Measurements from ENCODE around the gene AMBP. TPM values are rescaled to one million over a fixed set of nuclear protein-coding genes. Genes with fewer than 3 reads are reported as not detected.

AMBP gene
- total and polyA plus RNA-seq, 4 donors = 0.47 to 3.7 (median 1.6) TPM

DNA sequence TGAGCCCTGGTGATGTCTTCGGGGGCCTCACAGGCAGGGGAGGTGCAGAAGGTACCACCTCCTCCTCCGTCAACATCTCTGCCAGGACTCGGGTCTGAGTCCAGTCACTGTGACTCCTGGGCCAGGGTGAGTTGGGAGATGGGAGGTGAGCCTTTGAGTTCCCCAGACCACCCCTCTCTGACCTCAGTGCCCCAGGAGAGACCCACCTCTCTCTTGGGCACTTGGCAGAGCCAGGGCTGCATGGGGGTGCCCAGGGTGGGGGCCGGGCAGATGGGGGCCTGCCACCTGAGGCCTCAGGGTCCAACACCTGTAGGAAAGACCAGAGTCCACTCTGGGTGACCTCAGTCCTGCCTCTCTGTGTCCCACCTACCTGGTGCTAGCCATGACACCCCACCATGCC is 14.2 kb upstream of the AMBP start:
- Histone ChIP-seq H3K4me3 (no peak overlapping the region), H3K36me3 (ENCODE audit: control insufficient read depth in 4 of 4, insufficient read depth in 4 of 4, low read length in 4 of 4) (peaks cover 0 to 4% (median 0%) of the 10 kb centered on the region in 4 donors), H3K9me3 (ENCODE audit: control insufficient read depth in 4 of 4, insufficient read depth in 3 of 4, low read length in 3 of 4) (no peaks in the 10 kb centered on the region), H3K27me3 (ENCODE audit: control insufficient read depth in 3 of 3, insufficient read depth in 3 of 3, low read length in 2 of 3) (no peaks in the 10 kb centered on the region), H3K27ac (ENCODE audit: low read depth in 1 of 2, low read length in 1 of 2) (no peak overlapping the region), H3K9ac (ENCODE audit: insufficient read depth in 1 of 2, low read length in 2 of 2) (no peak overlapping the region), H3K4me1 (ENCODE audit: control insufficient read depth in 5 of 5, insufficient read depth in 5 of 5, low read length in 5 of 5) (peaks cover 0 to 5% (median 0%) of the 10 kb centered on the region in 5 donors)
- TF ChIP-seq, protein P1, sequence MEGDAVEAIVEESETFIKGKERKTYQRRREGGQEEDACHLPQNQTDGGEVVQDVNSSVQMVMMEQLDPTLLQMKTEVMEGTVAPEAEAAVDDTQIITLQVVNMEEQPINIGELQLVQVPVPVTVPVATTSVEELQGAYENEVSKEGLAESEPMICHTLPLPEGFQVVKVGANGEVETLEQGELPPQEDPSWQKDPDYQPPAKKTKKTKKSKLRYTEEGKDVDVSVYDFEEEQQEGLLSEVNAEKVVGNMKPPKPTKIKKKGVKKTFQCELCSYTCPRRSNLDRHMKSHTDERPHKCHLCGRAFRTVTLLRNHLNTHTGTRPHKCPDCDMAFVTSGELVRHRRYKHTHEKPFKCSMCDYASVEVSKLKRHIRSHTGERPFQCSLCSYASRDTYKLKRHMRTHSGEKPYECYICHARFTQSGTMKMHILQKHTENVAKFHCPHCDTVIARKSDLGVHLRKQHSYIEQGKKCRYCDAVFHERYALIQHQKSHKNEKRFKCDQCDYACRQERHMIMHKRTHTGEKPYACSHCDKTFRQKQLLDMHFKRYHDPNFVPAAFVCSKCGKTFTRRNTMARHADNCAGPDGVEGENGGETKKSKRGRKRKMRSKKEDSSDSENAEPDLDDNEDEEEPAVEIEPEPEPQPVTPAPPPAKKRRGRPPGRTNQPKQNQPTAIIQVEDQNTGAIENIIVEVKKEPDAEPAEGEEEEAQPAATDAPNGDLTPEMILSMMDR (IDR thresholded peaks at IDR 0.05; ENCODE audit: control extremely low read depth, extremely low read depth) = no peak
- DNase-seq (no peak), ATAC-seq (ENCODE audit: insufficient read depth, low FRiP score) (no peak)
- 89 to 96% methylated on average over 4 of the region's 4 CpGs for WGBS, 2 donors

DNA sequence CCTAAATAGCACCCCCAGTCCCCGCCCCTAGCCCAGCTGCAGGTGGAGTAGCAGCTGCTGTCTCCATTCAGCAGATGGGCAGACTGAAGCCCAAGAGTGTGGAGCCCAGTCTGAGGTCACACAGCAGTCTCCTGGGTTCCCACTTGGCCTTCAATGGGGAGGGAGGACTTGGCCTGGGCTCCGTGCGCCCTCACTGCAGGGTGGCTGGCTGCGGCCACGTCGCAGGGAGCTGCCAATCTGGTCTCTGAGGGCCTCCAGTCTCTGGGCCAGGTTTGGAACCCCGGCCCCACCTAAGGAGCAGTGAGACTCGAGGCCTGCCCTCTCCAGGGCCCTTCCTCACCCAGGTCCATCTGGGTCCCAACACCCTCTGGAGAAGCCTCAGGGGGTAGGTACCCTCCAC is 13.6 kb upstream of the AMBP start:
- H3K9ac ChIP-seq (ENCODE audit: insufficient read depth in 1 of 2, low read length in 2 of 2) = no peak overlapping the region
- TF ChIP-seq, protein P1 (IDR thresholded peaks at IDR 0.05; ENCODE audit: control extremely low read depth, extremely low read depth) = no peak
- H3K27ac ChIP-seq (ENCODE audit: low read depth in 1 of 2, low read length in 1 of 2) = no peak overlapping the region
- 91 to 96% methylated on average over 8 of the region's 8 CpGs for WGBS, 2 donors
- H3K27me3 ChIP-seq (ENCODE audit: control insufficient read depth in 3 of 3, insufficient read depth in 3 of 3, low read length in 2 of 3) = no peaks in the 10 kb centered on the region
- no peaks in the 10 kb centered on the region for H3K9me3 ChIP-seq (ENCODE audit: control insufficient read depth in 4 of 4, insufficient read depth in 3 of 4, low read length in 3 of 4)
- peaks cover 0 to 4% (median 0%) of the 10 kb centered on the region in 4 donors for H3K36me3 ChIP-seq (ENCODE audit: control insufficient read depth in 4 of 4, insufficient read depth in 4 of 4, low read length in 4 of 4)
- ATAC-seq (ENCODE audit: insufficient read depth, low FRiP score) (no peak), DNase-seq (no peak)
- H3K4me3 ChIP-seq = no peak overlapping the region
- H3K4me1 ChIP-seq (ENCODE audit: control insufficient read depth in 5 of 5, insufficient read depth in 5 of 5, low read length in 5 of 5) = no peaks in the 10 kb centered on the region

DNA sequence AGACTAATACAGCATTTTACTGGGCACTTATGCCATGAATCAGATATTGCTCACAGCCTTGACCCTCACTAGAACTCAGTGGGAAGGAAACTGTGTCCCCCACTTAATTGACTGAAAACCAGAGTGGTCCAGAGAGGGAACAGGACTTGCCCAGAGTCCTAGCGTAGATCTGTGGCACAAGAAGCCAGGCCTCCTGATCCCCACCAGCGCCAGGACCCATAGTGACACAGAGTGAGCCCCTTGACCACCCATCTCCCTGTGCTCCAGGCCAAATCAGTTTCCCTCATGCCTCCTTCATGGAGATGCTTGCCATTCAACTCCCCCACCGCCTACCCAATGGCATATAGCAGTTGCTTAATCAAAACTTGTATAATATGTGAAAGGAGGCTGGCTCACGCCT is 12.7 kb upstream of the AMBP start:
- H3K27ac ChIP-seq (ENCODE audit: low read depth in 1 of 2, low read length in 1 of 2) = no peak overlapping the region
- no peaks in the 10 kb centered on the region for H3K4me1 ChIP-seq (ENCODE audit: control insufficient read depth in 5 of 5, insufficient read depth in 5 of 5, low read length in 5 of 5)
- ATAC-seq (ENCODE audit: insufficient read depth, low FRiP score) (no peak), DNase-seq (no peak)
- H3K27me3 ChIP-seq (ENCODE audit: control insufficient read depth in 3 of 3, insufficient read depth in 3 of 3, low read length in 2 of 3) = no peaks in the 10 kb centered on the region
- H3K4me3 ChIP-seq = no peak overlapping the region
- no peak overlapping the region for H3K9ac ChIP-seq (ENCODE audit: insufficient read depth in 1 of 2, low read length in 2 of 2)
- WGBS, 2 donors = 91 to 92% methylated on average over 4 of the region's 4 CpGs
- TF ChIP-seq, protein P1 (IDR thresholded peaks at IDR 0.05; ENCODE audit: control extremely low read depth, extremely low read depth) = no peak
- H3K9me3 ChIP-seq (ENCODE audit: control insufficient read depth in 4 of 4, insufficient read depth in 3 of 4, low read length in 3 of 4) = no peaks in the 10 kb centered on the region
- peaks cover 0 to 4% (median 0%) of the 10 kb centered on the region in 4 donors for H3K36me3 ChIP-seq (ENCODE audit: control insufficient read depth in 4 of 4, insufficient read depth in 4 of 4, low read length in 4 of 4)

DNA sequence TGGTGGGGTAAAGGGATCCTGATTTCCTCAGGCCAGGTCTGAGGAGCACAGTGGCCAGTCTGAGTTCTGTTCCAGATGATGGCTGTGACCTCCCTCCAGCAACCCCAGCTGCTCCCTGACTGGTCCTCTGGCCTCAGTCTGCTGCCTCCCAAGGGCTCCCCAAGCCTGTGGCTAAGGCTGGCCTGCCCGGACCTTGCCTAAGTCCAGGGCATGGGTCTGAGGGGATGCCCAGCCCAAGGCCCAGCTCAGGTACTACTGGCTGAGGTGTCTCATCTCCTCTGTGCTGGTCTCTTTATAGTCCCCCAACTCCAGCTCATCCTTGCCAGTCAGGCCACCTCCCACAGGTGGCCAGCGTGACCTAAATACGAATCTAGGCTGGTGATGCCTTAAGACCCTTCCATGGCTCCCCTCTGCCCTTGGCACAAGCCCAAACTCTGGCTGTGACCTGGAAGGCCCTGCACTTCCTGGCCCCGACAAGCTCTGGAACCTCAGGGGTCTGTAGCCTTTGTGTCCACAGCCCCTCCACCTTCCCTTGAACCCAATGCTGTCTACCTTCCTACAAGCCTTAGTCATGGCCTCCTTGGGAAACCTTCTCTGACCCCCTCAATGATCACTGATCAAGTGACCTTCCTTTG is 11.2 kb upstream of the AMBP start:
- Histone ChIP-seq H3K36me3 (ENCODE audit: control insufficient read depth in 4 of 4, insufficient read depth in 4 of 4, low read length in 4 of 4) (peaks cover 0 to 4% (median 0%) of the 10 kb centered on the region in 4 donors), H3K9ac (ENCODE audit: insufficient read depth in 1 of 2, low read length in 2 of 2) (no peak overlapping the region), H3K4me3 (no peak overlapping the region), H3K27ac (ENCODE audit: low read depth in 1 of 2, low read length in 1 of 2) (no peak overlapping the region), H3K4me1 (ENCODE audit: control insufficient read depth in 5 of 5, insufficient read depth in 5 of 5, low read length in 5 of 5) (no peaks in the 10 kb centered on the region), H3K27me3 (ENCODE audit: control insufficient read depth in 3 of 3, insufficient read depth in 3 of 3, low read length in 2 of 3) (no peaks in the 10 kb centered on the region), H3K9me3 (ENCODE audit: control insufficient read depth in 4 of 4, insufficient read depth in 3 of 4, low read length in 3 of 4) (no peaks in the 10 kb centered on the region)
- TF ChIP-seq, protein P1 (IDR thresholded peaks at IDR 0.05; ENCODE audit: control extremely low read depth, extremely low read depth) = no peak
- 85 to 97% methylated on average over 4 of the region's 4 CpGs for WGBS, 2 donors
- no peak for ATAC-seq (ENCODE audit: insufficient read depth, low FRiP score)
- DNase-seq = no peak
